ENCODE results near the gene MGAT5.

MGAT5 gene

GRCh38 chr2:134240061-134240460 is 13.8 kb upstream of the MGAT5 start:
- TF ChIP-seq CTCF (IDR thresholded peaks at IDR 0.05) = no peak

- no peak for TF ChIP-seq CTCF (IDR thresholded peaks at IDR 0.05)
Measured at GRCh38 chr2:134241911-134242310, 12.0 kb upstream of the MGAT5 start.

GRCh38 chr2:134243244-134243643 is 10.6 kb upstream of the MGAT5 start:
- no peak for TF ChIP-seq CTCF (IDR thresholded peaks at IDR 0.05)

- no peak for TF ChIP-seq CTCF (IDR thresholded peaks at IDR 0.05)
Measured at GRCh38 chr2:134244086-134244485, 9.8 kb upstream of the MGAT5 start.

- no peak for TF ChIP-seq CTCF (IDR thresholded peaks at IDR 0.05)
Measured at GRCh38 chr2:134244587-134244986, 9.3 kb upstream of the MGAT5 start.

GRCh38 chr2:134245340-134245984 is 8.4 kb upstream of the MGAT5 start:
- peak; percentile 84 for TF ChIP-seq CTCF (IDR thresholded peaks at IDR 0.05)

- TF ChIP-seq CTCF (IDR thresholded peaks at IDR 0.05) = no peak
Measured at GRCh38 chr2:134246154-134246874, 7.6 kb upstream of the MGAT5 start.
